Superior temporal gyrus (tissue), 1 donor: ENCODE data around the gene SH3GL2.

Source experiments
- DNase-seq: peaks from one replicate; pipeline ENCODE4 v3.0.0-alpha.2; 2016; ENCODE audit errors: extremely low spot score

Gene SH3GL2

DNA sequence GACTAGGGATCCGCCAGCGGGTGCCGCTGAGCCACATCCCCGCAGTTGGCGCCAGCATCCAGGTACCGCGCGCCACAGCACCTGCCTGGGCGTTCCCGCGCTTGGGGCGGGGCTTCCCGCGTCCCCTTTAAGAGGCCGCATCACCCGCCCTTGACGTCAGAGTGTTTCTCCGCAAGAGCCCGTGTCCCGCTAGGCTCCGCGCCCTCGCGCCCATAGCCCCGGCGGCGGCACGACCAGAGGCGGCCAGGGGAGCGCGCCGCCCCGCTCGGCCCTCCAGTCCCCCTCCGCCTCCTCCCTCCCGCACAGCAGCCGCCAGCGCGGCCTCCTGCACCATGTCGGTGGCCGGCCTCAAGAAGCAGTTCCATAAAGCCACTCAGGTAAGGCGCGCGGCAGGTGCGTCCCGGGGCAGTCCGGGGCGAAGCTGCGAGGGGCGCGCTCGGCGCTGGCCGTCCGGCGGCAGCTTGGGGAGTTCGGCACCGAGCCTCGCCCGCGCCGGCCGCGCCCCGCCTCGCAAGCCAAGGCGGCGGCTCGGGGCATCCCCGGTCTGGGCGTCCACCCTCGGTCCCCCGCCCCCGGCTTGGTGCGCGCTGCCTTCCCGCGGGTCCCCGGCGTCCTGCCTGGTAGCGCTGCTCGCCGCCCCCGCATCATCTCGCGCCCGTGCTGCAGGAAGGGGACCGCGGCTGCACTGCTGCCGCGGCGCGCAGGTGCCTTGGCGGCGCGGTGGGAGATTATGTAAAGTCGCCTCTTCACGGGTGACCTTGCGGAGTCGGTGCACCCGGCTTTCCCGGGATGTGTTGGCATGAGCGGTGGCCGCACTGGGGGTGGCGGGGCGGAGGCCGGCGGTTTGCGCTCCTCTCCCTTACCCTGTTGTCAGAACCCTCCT is at the start of gene SH3GL2:
TSS of gene SH3GL2 (plus strand) at position 156 of the 883 bp plus-strand sequence.
- no peak for DNase-seq

- peak; percentile 73 for DNase-seq
These were observed 47.1 kb upstream of the SH3GL2 start for GRCh38 chr9:17531642-17532254.

DNA sequence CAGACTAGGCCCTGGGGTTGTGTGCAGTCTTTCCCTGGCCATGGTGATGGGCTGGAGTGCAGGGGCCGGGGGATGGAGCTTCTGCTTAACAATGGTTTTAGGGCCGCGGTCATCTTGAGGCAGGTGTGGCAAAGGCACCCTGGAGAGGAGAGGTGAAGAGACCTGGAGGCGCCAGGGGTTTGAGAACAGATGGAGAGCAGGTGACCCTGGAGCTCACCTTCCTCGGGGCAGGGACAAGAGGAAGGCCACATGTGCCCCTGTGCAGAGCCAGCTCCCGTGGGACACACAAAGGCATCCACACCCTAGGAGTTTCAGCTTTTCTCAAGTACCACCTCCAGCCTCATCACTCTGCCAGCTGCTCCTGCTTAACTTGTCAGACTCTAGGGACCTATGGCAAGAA is 46.4 kb upstream of the SH3GL2 start:
- no peak for DNase-seq

GRCh38 chr9:17535176-17535575 is 43.7 kb upstream of the SH3GL2 start:
- DNase-seq: no peak

GRCh38 chr9:17536027-17536426 is 42.8 kb upstream of the SH3GL2 start:
- no peak for DNase-seq

DNA sequence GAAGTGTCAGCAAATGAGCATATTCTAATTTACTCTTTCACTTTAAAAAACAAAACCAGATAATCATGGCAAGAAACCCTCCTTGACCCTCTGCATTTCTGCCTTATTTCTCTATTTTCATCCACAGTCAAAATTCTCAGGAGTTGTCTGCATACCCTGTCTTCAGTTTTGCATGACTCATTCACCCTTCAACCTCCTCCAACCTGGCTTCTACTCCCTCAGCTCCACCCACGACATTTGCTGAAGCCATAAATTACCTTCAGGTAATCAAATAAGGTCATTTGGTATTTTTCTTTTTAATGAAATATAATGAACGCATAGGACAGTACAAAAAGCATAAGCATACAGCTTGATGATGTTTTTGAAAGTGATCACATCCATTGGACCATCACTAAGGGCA is 27.8 kb upstream of the SH3GL2 start:
- DNase-seq: no peak

GRCh38 chr9:17555362-17556054 is 23.4 kb upstream of the SH3GL2 start:
- DNase-seq: no peak

DNA sequence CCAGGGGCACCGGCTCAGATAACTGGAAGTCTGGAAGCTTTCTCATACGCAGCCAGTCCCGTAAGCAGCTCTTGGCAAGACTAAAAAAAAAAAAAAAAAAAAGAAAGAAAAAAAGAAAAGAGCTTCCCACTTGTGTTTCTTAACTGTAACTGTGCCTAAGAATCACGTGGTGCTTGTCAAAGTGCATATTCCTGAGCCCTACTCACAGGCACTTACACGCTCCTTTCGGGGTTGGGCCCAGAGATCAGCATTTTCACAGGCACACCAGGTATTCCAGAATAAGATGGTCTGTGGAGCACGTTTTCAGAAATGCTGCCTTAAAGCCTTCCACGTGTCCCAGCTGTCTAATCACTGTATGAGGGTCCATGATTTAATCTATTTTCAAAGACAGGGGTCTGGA is 22.6 kb upstream of the SH3GL2 start:
- no peak for DNase-seq

DNA sequence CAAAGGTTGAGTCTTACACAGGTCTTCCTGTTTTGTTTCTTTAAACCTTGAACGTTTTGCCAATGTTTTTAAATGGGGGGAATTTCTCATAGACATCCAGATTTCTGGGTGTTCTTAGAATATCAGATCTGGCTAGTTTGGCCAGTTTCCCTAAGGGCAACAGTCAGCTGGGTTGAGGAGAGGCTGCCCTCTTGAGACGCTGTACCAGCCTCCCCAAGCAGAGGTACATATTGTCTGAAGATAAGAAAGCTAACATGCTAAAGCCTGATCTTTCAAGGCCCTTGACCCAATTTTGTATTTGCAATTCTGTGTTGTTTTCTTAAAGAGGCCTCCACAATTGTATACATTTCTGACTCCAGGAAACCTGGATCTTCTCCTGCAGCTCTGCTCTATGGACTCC is 21.9 kb upstream of the SH3GL2 start:
- DNase-seq: no peak

DNA sequence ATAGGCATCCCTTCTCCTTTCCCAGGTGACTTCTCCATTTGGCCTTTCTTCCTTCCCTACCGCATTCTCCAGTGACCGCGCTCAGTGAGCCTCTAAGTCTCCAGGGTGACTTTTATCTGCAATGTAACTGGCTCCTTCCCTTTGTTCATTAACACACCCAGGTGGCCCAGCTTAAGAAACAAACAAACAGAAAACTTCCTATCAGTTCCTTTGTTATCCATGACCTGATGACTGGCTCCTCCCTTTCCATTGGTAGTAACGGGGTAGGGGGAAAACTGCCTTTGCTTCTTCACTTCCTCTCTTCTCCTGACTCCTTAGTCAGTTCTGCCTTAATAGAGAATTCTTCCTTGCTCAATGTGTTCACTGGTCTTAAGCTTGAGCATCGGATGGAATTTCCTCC is 7.0 kb upstream of the SH3GL2 start:
- no peak for DNase-seq

GRCh38 chr9:17574342-17574741 is 4.5 kb upstream of the SH3GL2 start:
- DNase-seq: no peak

GRCh38 chr9:17578577-17578910 is 322 bp upstream of the SH3GL2 start:
- no peak for DNase-seq

DNA sequence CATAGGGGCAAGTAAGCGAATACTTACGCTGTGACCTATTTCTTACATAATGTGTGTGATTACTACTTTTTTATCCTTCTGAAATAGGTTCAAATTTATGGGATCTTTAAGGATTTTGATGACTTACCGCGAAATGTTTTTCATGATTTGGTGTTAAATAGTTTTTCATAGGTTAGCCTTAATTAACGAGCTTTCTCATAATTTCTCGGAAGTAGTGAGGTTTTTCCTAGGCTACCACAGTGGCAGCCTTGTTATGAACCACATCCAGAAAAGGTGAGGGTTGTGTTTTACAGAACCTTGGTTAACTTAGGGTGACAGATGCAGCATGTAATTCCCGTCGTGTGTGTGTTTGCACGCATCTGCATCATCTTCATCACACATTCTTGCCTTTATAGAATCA is 1.3 kb downstream of the SH3GL2 start:
- no peak for DNase-seq

- no peak for DNase-seq
These were observed 8.2 kb downstream of the SH3GL2 start for GRCh38 chr9:17587113-17587512.

- DNase-seq: no peak
These were observed 9.5 kb downstream of the SH3GL2 start for GRCh38 chr9:17588395-17588794.

- no peak for DNase-seq
These were observed 10.1 kb downstream of the SH3GL2 start for GRCh38 chr9:17588941-17589340.

- DNase-seq: no peak
These were observed 10.9 kb downstream of the SH3GL2 start for GRCh38 chr9:17589771-17590170.

GRCh38 chr9:17594961-17595360 is 16.1 kb downstream of the SH3GL2 start:
- no peak for DNase-seq

DNA sequence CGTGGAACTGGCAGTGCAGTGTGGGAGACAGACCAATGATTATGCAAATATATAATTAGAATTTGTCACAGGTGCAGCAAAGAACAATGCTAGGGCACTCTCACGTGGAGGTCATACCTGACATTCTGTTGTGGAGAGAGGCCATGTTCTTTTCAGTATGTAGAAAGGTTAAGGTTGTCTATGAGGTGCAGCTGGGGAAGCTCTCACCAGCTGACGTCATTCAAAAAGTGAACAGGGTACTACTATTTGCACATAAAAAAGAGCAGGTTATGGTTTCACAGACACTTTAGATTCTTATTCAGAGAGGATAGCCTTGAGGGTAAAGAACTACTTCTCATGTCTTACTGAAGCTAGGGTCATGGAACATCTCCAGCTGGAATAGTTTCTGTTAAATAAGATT is 19.1 kb downstream of the SH3GL2 start:
- no peak for DNase-seq

GRCh38 chr9:17600962-17601593 is 22.2 kb downstream of the SH3GL2 start:
- DNase-seq: peak; percentile 67

GRCh38 chr9:17604556-17604955 is 25.7 kb downstream of the SH3GL2 start:
- no peak for DNase-seq

DNA sequence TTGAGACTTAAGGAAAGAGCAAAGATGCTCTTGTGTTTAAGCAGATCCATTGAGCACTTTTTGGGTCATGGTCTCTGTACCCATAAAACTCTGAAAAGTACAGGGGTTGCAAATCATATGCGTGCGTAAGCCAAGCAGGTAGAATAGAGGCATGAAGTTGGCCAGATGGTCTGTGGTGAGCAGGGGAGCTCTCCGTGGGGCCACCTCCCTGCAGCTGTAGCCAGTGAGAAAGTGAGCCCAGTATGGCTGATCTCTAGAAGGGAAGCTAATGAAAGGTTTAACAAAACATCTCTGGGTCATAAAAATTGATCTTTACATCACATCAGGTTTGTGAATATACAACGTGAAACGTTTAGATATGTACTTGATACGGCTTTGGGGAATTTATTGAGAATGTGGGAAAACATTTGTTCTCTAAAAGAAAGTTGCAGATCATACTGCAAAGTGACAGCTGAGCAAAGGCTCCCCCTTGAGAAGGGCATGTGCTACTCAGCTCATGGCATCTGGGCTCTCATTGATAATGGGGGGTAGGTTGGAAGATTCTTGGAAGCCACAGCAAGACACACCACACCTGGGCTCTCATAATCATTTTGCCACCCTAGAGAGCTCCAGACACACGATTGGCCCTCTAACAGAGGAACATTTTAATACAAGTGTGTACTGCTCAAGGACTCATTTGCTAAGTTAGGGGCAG is 30.6 kb downstream of the SH3GL2 start:
- DNase-seq: no peak
